Fibroblast of pulmonary artery (primary cell): ENCODE data around the gene NET1.

Experiments
- DNase-seq: peaks from one replicate; pipeline ENCODE4 v3.0.0-alpha.2; 2010; ENCODE audit warnings: low read depth
- H3K4me3 ChIP-seq: replicated peaks from 2 replicates; pipeline ENCODE4 v1.5.1; 2011; ENCODE audit warnings: low read depth, mild to moderate bottlenecking, control low read depth, low read length, moderate library complexity
- TF ChIP-seq, protein P1 (sequence below): IDR thresholded peaks from 2 replicates; pipeline ENCODE4 v1.5.1; 2011; ENCODE audit warnings: mild to moderate bottlenecking, control low read depth, low read length, inconsistent platforms; ENCODE audit errors: missing control alignments

The NET1 gene

GRCh38 chr10:5486853-5487235 is 74.5 kb downstream of the NET1 start:
- TF ChIP-seq, protein P1, sequence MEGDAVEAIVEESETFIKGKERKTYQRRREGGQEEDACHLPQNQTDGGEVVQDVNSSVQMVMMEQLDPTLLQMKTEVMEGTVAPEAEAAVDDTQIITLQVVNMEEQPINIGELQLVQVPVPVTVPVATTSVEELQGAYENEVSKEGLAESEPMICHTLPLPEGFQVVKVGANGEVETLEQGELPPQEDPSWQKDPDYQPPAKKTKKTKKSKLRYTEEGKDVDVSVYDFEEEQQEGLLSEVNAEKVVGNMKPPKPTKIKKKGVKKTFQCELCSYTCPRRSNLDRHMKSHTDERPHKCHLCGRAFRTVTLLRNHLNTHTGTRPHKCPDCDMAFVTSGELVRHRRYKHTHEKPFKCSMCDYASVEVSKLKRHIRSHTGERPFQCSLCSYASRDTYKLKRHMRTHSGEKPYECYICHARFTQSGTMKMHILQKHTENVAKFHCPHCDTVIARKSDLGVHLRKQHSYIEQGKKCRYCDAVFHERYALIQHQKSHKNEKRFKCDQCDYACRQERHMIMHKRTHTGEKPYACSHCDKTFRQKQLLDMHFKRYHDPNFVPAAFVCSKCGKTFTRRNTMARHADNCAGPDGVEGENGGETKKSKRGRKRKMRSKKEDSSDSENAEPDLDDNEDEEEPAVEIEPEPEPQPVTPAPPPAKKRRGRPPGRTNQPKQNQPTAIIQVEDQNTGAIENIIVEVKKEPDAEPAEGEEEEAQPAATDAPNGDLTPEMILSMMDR, result no peak
- no peak overlapping the region for H3K4me3 ChIP-seq
- no peak for DNase-seq

- no peak for DNase-seq
- TF ChIP-seq, protein P1, result no peak
- no peak overlapping the region for H3K4me3 ChIP-seq
Measured at GRCh38 chr10:5488272-5489161, 76.2 kb downstream of the NET1 start.

DNA sequence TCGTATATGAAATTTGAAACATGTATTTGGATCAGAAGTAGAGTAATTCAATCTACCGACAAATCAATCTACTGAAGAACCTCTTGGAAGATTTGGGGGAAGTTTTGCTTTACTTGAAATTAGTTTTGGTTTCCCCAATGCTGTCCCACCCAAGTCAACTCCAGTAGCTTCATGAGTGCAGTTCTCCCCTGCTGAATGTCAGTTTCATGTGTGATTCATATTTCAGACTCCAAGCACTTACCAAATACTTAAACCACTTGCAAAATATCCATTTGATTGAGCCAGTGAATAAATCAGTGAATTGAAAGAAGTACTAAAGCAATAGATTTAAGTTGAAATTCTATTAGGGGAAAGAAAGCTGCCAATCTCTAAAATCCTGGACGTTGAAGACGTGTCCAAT is 77.7 kb downstream of the NET1 start:
- TF ChIP-seq, protein P1, result no peak
- no peak for DNase-seq
- no peak overlapping the region for H3K4me3 ChIP-seq

DNA sequence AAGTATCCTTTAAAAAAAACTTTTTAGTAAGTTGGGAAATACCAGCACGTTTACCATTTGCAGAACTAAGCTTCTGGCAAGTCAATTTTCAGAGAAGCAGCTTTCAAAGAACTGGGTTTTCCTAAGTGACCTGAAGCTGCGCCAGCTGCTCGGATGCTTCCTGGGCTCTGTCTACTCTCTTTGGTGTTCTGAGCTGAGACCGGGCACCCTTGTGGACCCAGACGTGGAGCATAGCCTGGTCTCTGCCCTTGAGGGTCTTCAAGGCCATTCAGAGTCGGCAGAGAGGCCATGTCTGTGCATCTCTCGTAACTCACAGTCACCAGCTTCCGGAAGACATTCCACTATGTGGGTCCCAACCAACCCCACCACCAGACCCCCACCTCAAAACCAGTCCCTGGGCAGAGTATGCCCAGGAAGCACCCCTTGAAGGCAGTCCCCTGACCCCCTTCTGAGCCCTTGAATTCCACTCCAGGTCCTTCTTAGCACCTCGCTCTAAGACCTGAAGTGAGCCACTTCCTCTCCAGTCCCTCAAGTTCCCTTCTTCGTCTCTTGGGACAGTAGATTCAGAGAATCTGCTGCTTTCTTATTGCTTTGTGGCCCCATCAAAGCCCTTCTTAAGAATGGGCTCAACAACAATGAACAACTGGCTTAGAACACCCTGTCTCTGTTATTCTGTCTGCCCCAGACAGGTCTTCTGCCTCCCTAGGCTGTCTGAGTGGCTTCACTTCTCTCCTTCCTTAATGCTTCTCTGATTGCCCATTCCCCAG is 78.5 kb downstream of the NET1 start:
- no peak overlapping the region for H3K4me3 ChIP-seq
- TF ChIP-seq, protein P1, result no peak
- no peak for DNase-seq

- DNase-seq, result no peak
- TF ChIP-seq, protein P1, result no peak
Measured at GRCh38 chr10:5491477-5491876, 79.1 kb downstream of the NET1 start.

DNA sequence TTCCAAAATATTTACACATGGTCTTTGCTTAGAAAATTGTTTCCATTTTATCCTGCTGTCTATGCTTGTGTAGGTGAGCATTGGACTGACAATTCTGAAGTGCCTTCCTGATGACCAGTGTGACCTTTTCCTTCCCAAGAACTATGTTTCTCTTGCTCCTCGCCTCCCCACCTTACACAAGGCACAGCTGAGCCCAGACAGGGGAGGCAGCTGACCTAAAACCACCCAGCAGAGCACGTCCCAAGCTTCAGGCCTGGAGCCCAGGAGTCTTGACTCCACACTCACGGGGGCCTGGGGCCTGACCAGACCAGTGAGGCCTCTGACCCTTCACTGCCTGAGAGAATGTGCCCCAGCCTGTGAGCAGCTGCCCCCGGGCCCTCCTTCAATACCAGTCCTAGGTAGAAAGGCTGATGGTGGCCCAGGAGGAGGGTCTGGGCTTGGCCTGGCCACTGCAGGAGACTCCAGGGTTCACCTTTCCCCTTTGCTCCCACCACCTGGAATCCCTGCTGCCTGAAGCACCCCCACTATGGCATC is 80.0 kb downstream of the NET1 start:
- DNase-seq, result no peak
- H3K4me3 ChIP-seq, result no peak overlapping the region
- TF ChIP-seq, protein P1, result no peak

More at GRCh38 chr10:5491477-5491876, 79.1 kb downstream of the NET1 start:
- no peak overlapping the region for H3K4me3 ChIP-seq
